RPMI7951 (cell line): ENCODE measurements around the gene TUBA1C. TPM values are rescaled to one million over a fixed set of nuclear protein-coding genes. Genes with fewer than 3 reads are reported as not detected.
"Not testable (repeated sequence)": the region's sequence is repeated elsewhere in the genome, so short reads cannot be mapped to it uniquely, and the experiment has no call there.

ENCODE experiments used
- DNase-seq: peaks from one replicate; pipeline ENCODE4 v3.0.0-alpha.2; 2012; ENCODE audit warnings: low read depth
- total RNA-seq: library from RNA; depleted of rRNA; stranded (reverse); fragments of >200 nt; shearing (Covaris generic); gene quantifications from 2 replicates; pipeline ENCODE4 v1.2.3, GENCODE V29; 2014

Gene TUBA1C
- total RNA-seq, 1 experiment from 2014 or later: 1,613 TPM

GRCh38 chr12:49255456-49255855 lies 9.4 kb upstream of the TUBA1C start:
- DNase-seq: not testable (repeated sequence)

GRCh38 chr12:49255857-49256637 lies 8.8 kb upstream of the TUBA1C start:
- DNase-seq: no peak

GRCh38 chr12:49257508-49258184 lies 7.2 kb upstream of the TUBA1C start:
- DNase-seq: not testable (repeated sequence)

GRCh38 chr12:49259452-49259851 lies 5.4 kb upstream of the TUBA1C start:
- DNase-seq: no peak

- no peak for DNase-seq
These were observed 4.7 kb upstream of the TUBA1C start for GRCh38 chr12:49260166-49260565.

- DNase-seq: no peak
These were observed 4.1 kb upstream of the TUBA1C start for GRCh38 chr12:49260571-49261363.

- no peak for DNase-seq
These were observed 3.2 kb upstream of the TUBA1C start for GRCh38 chr12:49261721-49262120.

GRCh38 chr12:49263400-49263763 lies 1.5 kb upstream of the TUBA1C start:
- DNase-seq: no peak

- no peak for DNase-seq
These were observed 413 bp upstream of the TUBA1C start for GRCh38 chr12:49264466-49264872.

- DNase-seq: not testable (repeated sequence)
These were observed 4.3 kb downstream of the TUBA1C start for GRCh38 chr12:49269191-49269590.

GRCh38 chr12:49272790-49273725 lies 8.2 kb downstream of the TUBA1C start:
- DNase-seq: no peak

GRCh38 chr12:49273726-49274395 lies 9.0 kb downstream of the TUBA1C start:
- DNase-seq: no peak

GRCh38 chr12:49274396-49275069 lies 9.7 kb downstream of the TUBA1C start:
- no peak for DNase-seq

GRCh38 chr12:49276304-49277290 lies 11.7 kb downstream of the TUBA1C start:
- no peak for DNase-seq

- DNase-seq: no peak
These were observed 12.6 kb downstream of the TUBA1C start for GRCh38 chr12:49277466-49277865.

- DNase-seq: no peak
These were observed 14.9 kb downstream of the TUBA1C start for GRCh38 chr12:49279706-49280159.

- not testable (repeated sequence) for DNase-seq
These were observed 15.7 kb downstream of the TUBA1C start for GRCh38 chr12:49280545-49280944.

- no peak for DNase-seq
These were observed 17.4 kb downstream of the TUBA1C start for GRCh38 chr12:49282302-49282701.
